Activated CD8-positive, alpha-beta memory T cell treated with anti-CD3 and anti-CD28 coated beads, Interleukin-2, amount 50 U/mL, for 24 hours (primary cell): ENCODE data around the gene MAB21L4.

ENCODE experiments used
- DNase-seq: peaks from one replicate; pipeline ENCODE4 v3.0.0-alpha.2; 2020; ENCODE audit errors: extremely low read depth

The MAB21L4 gene

GRCh38 chr2:240925191-240925567, 29.2 kb upstream of the MAB21L4 start:
- no peak for DNase-seq

- DNase-seq = no peak
Observed at GRCh38 chr2:240922982-240923537, 27.1 kb upstream of the MAB21L4 start.

- no peak for DNase-seq
Observed at GRCh38 chr2:240922245-240922981, 26.5 kb upstream of the MAB21L4 start.

- no peak for DNase-seq
Observed at GRCh38 chr2:240921995-240922244, 26.0 kb upstream of the MAB21L4 start.

- no peak for DNase-seq
Observed at GRCh38 chr2:240921311-240921994, 25.5 kb upstream of the MAB21L4 start.

GRCh38 chr2:240920783-240921231, 24.9 kb upstream of the MAB21L4 start:
- no peak for DNase-seq

- DNase-seq = no peak
Observed at GRCh38 chr2:240919786-240920782, 24.1 kb upstream of the MAB21L4 start.

- no peak for DNase-seq
Observed at GRCh38 chr2:240919161-240919781, 23.3 kb upstream of the MAB21L4 start.

GRCh38 chr2:240918258-240919091, 22.5 kb upstream of the MAB21L4 start:
- DNase-seq = no peak

GRCh38 chr2:240917684-240918257, 21.8 kb upstream of the MAB21L4 start:
- no peak for DNase-seq

GRCh38 chr2:240917009-240917683, 21.2 kb upstream of the MAB21L4 start:
- DNase-seq = no peak

GRCh38 chr2:240916571-240917008, 20.6 kb upstream of the MAB21L4 start:
- no peak for DNase-seq

- no peak for DNase-seq
Observed at GRCh38 chr2:240915526-240916341, 19.8 kb upstream of the MAB21L4 start.

- DNase-seq = no peak
Observed at GRCh38 chr2:240914645-240915525, 18.9 kb upstream of the MAB21L4 start.

- DNase-seq = no peak
Observed at GRCh38 chr2:240913810-240914644, 18.1 kb upstream of the MAB21L4 start.

- DNase-seq = no peak
Observed at GRCh38 chr2:240912878-240913809, 17.2 kb upstream of the MAB21L4 start.
